ENCODE results near the gene SLC8A1.

- TF ChIP-seq, protein P1, sequence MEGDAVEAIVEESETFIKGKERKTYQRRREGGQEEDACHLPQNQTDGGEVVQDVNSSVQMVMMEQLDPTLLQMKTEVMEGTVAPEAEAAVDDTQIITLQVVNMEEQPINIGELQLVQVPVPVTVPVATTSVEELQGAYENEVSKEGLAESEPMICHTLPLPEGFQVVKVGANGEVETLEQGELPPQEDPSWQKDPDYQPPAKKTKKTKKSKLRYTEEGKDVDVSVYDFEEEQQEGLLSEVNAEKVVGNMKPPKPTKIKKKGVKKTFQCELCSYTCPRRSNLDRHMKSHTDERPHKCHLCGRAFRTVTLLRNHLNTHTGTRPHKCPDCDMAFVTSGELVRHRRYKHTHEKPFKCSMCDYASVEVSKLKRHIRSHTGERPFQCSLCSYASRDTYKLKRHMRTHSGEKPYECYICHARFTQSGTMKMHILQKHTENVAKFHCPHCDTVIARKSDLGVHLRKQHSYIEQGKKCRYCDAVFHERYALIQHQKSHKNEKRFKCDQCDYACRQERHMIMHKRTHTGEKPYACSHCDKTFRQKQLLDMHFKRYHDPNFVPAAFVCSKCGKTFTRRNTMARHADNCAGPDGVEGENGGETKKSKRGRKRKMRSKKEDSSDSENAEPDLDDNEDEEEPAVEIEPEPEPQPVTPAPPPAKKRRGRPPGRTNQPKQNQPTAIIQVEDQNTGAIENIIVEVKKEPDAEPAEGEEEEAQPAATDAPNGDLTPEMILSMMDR (IDR thresholded peaks at IDR 0.05) = no peak
- no peak for TF ChIP-seq EZH2 (IDR thresholded peaks at IDR 0.05; ENCODE audit: borderline replicate concordance, insufficient read depth, low read depth, low read length, poor library complexity, severe bottlenecking)
These were observed 181.5 kb downstream of the SLC8A1 start for GRCh38 chr2:40270372-40270771.

Data from B cell (primary cell).